Activated CD4-positive, alpha-beta memory T cell treated with anti-CD3 and anti-CD28 coated beads for 36 hours (primary cell): Measurements from ENCODE around the gene DHDDS. TPM values are rescaled to one million over a fixed set of nuclear protein-coding genes. Genes with fewer than 3 reads are reported as not detected.
"Not testable (repeated sequence)": the region's sequence is repeated elsewhere in the genome, so short reads cannot be mapped to it uniquely, and the experiment has no call there.

Source experiments
- CTCF ChIA-PET: fragments of 350-600 bp; sonication (Branson Sonifier 250); formaldehyde crosslinking; loops from one replicate; lab custom pipeline; 2021; ENCODE audit warnings: antibody characterized with exemption, inconsistent platforms; lab: Charles Lee
- POLR2A ChIA-PET: fragments of 350-600 bp; sonication (Branson Sonifier 250); formaldehyde crosslinking; loops from one replicate; lab custom pipeline; 2021; ENCODE audit warnings: antibody characterized with exemption; lab: Charles Lee
- DNase-seq: peaks from one replicate; pipeline ENCODE4 v3.0.0-alpha.2; 2020
- H3K27ac Mint-ChIP-seq: one replicate; pipeline ENCODE4 v1.8.0; 2021; ENCODE audit warnings: mixed read lengths
- H3K27me3 Mint-ChIP-seq: one replicate; pipeline ENCODE4 v1.8.0; 2021; ENCODE audit warnings: mixed read lengths
- H3K36me3 Mint-ChIP-seq: one replicate; pipeline ENCODE4 v1.8.0; 2021; ENCODE audit warnings: mixed read lengths
- H3K4me1 Mint-ChIP-seq: one replicate; pipeline ENCODE4 v1.8.0; 2021; ENCODE audit warnings: low read depth, mixed read lengths
- H3K4me3 Mint-ChIP-seq: one replicate; pipeline ENCODE4 v1.8.0; 2021; ENCODE audit warnings: mild to moderate bottlenecking, mixed read lengths
- H3K9me3 Mint-ChIP-seq: one replicate; pipeline ENCODE4 v1.8.0; 2021; ENCODE audit warnings: mixed read lengths
- intact Hi-C: fragments of 100-400 bp; cut with micrococcal nuclease; formaldehyde crosslinking; loops from one replicate; pipeline ENCODE4 v1.15.1; 2023
- total RNA-seq, 2 experiments: library from RNA; stranded (reverse); gene quantifications; one replicate each; pipeline ENCODE4 v1.2.3, GENCODE V29; 2021

The DHDDS gene
- total RNA-seq, 2 experiments from 2014 or later: 41.9 to 45.5 TPM

GRCh38 chr1:26478988-26479387 lies 46.9 kb downstream of the DHDDS start:
- POLR2A ChIA-PET: no interaction called here
- no peaks in the 10 kb centered on the region for H3K27me3 Mint-ChIP-seq
- no peak for DNase-seq
- H3K4me3 Mint-ChIP-seq: no peak overlapping the region
- peaks cover 34% of the 10 kb centered on the region for H3K36me3 Mint-ChIP-seq
- H3K4me1 Mint-ChIP-seq: peaks cover 36% of the 10 kb centered on the region
- CTCF ChIA-PET: no interaction called here
- intact Hi-C loops: no loop called here
- H3K9me3 Mint-ChIP-seq: no peaks in the 10 kb centered on the region
- H3K27ac Mint-ChIP-seq: peak overlapping the region; percentile 19

GRCh38 chr1:26482921-26483320 lies 50.8 kb downstream of the DHDDS start:
- intact Hi-C loops: no loop called here
- Mint-ChIP-seq H3K27me3 (no peaks in the 10 kb centered on the region), H3K36me3 (peaks cover 2% of the 10 kb centered on the region), H3K9me3 (no peaks in the 10 kb centered on the region), H3K27ac (peak overlapping the region; percentile 28), H3K4me1 (peaks cover 11% of the 10 kb centered on the region), H3K4me3 (no peak overlapping the region)
- ChIA-PET CTCF (interaction anchor here (0.9 to 1.3 kb wide), 2 partner anchors 13 to 17 kb away, joined by 4 read pairs; no protein-coding TSS in a partner anchor), POLR2A (no interaction called here)
- DNase-seq: no peak

GRCh38 chr1:26483980-26484379 lies 51.9 kb downstream of the DHDDS start:
- Mint-ChIP-seq H3K4me1 (peaks cover 11% of the 10 kb centered on the region), H3K27ac (no peak overlapping the region), H3K4me3 (no peak overlapping the region), H3K27me3 (no peaks in the 10 kb centered on the region), H3K9me3 (no peaks in the 10 kb centered on the region), H3K36me3 (no peaks in the 10 kb centered on the region)
- no peak for DNase-seq
- intact Hi-C loops: no loop called here
- CTCF ChIA-PET: interaction anchor here (0.9 to 1.3 kb wide), 2 partner anchors 14 to 16 kb away, joined by 4 read pairs; no protein-coding TSS in a partner anchor
- POLR2A ChIA-PET: no interaction called here

GRCh38 chr1:26490155-26490554 lies 58.0 kb downstream of the DHDDS start:
- H3K27ac Mint-ChIP-seq: no peak overlapping the region
- no peaks in the 10 kb centered on the region for H3K27me3 Mint-ChIP-seq
- no peak overlapping the region for H3K4me3 Mint-ChIP-seq
- H3K4me1 Mint-ChIP-seq: no peaks in the 10 kb centered on the region
- H3K9me3 Mint-ChIP-seq: no peaks in the 10 kb centered on the region
- intact Hi-C loops: no loop called here
- ChIA-PET POLR2A (interaction anchor here (2.6 kb wide), 1 partner anchor 10 kb away, joined by 9 read pairs; no protein-coding TSS in a partner anchor), CTCF (interaction anchor here (1.4 to 3.1 kb wide), 2 partner anchors 10 to 49 kb away, joined by 3 to 13 read pairs; no protein-coding TSS in a partner anchor)
- DNase-seq: no peak
- no peaks in the 10 kb centered on the region for H3K36me3 Mint-ChIP-seq

GRCh38 chr1:26493267-26493666 lies 61.1 kb downstream of the DHDDS start:
- Mint-ChIP-seq H3K36me3 (no peaks in the 10 kb centered on the region), H3K27me3 (no peaks in the 10 kb centered on the region), H3K4me1 (no peaks in the 10 kb centered on the region), H3K9me3 (no peaks in the 10 kb centered on the region), H3K27ac (no peak overlapping the region), H3K4me3 (no peak overlapping the region)
- intact Hi-C loops: no loop called here
- DNase-seq: no peak
- ChIA-PET POLR2A (no interaction called here), CTCF (no interaction called here)

GRCh38 chr1:26493938-26494337 lies 61.8 kb downstream of the DHDDS start:
- CTCF ChIA-PET: no interaction called here
- H3K4me1 Mint-ChIP-seq: peaks cover 2% of the 10 kb centered on the region
- no peak overlapping the region for H3K4me3 Mint-ChIP-seq
- intact Hi-C loops: no loop called here
- H3K9me3 Mint-ChIP-seq: no peaks in the 10 kb centered on the region
- H3K27me3 Mint-ChIP-seq: no peaks in the 10 kb centered on the region
- POLR2A ChIA-PET: no interaction called here
- H3K36me3 Mint-ChIP-seq: no peaks in the 10 kb centered on the region
- no peak for DNase-seq
- no peak overlapping the region for H3K27ac Mint-ChIP-seq

GRCh38 chr1:26496861-26497260 lies 64.7 kb downstream of the DHDDS start:
- H3K36me3 Mint-ChIP-seq: no peaks in the 10 kb centered on the region
- no peak for DNase-seq
- POLR2A ChIA-PET: no interaction called here
- no peak overlapping the region for H3K27ac Mint-ChIP-seq
- H3K27me3 Mint-ChIP-seq: no peaks in the 10 kb centered on the region
- CTCF ChIA-PET: interaction anchor here (0.9 to 1.5 kb wide), 2 partner anchors 22 to 42 kb away, joined by 3 read pairs; no protein-coding TSS in a partner anchor
- no peaks in the 10 kb centered on the region for H3K9me3 Mint-ChIP-seq
- peaks cover 6% of the 10 kb centered on the region for H3K4me1 Mint-ChIP-seq
- intact Hi-C loops: no loop called here
- H3K4me3 Mint-ChIP-seq: no peak overlapping the region

GRCh38 chr1:26498894-26499293 lies 66.8 kb downstream of the DHDDS start:
- intact Hi-C loops: no loop called here
- H3K27me3 Mint-ChIP-seq: no peaks in the 10 kb centered on the region
- DNase-seq: no peak
- peaks cover 8% of the 10 kb centered on the region for H3K4me1 Mint-ChIP-seq
- H3K4me3 Mint-ChIP-seq: no peak overlapping the region
- POLR2A ChIA-PET: interaction anchor here (1.9 kb wide), 1 partner anchor 31 kb away, joined by 5 read pairs; the partner anchor contains the start of gene RPS6KA1
- no peaks in the 10 kb centered on the region for H3K36me3 Mint-ChIP-seq
- CTCF ChIA-PET: interaction anchor here (1.8 to 4.8 kb wide), 3 partner anchors 29 to 56 kb away, joined by 4 to 81 read pairs (median 11); no protein-coding TSS in a partner anchor
- no peaks in the 10 kb centered on the region for H3K9me3 Mint-ChIP-seq
- H3K27ac Mint-ChIP-seq: no peak overlapping the region

GRCh38 chr1:26500488-26501175 lies 68.5 kb downstream of the DHDDS start:
- ChIA-PET CTCF (interaction anchor here (0.6 to 4.8 kb wide), 38 partner anchors 11 to 378 kb away, joined by 3 to 81 read pairs (median 5); partner anchors contain the start of genes DHDDS, PIGV and RPS6KA1), POLR2A (interaction anchor here (0.6 to 2.4 kb wide), 19 partner anchors 11 to 388 kb away, joined by 3 to 23 read pairs (median 5); partner anchors contain the start of genes CEP85, DHDDS, HMGN2 and PIGV)
- intact Hi-C loops: loop anchor here (1.0 to 2.0 kb wide), 5 partner anchors 28 to 290 kb away; partner anchors contain the start of genes HMGN2 and RPS6KA1
- Mint-ChIP-seq H3K9me3 (no peaks in the 10 kb centered on the region), H3K36me3 (no peaks in the 10 kb centered on the region), H3K27me3 (no peaks in the 10 kb centered on the region), H3K27ac (peak overlapping the region; percentile 93), H3K4me1 (peaks cover 8% of the 10 kb centered on the region), H3K4me3 (peak overlapping the region; percentile 88)
- peak; percentile 93 for DNase-seq

- CTCF ChIA-PET: interaction anchor here (1.1 kb wide), 1 partner anchor 181 kb away, joined by 3 read pairs; no protein-coding TSS in a partner anchor
- H3K4me3 Mint-ChIP-seq, POLR2A ChIA-PET, H3K9me3 Mint-ChIP-seq, H3K27me3 Mint-ChIP-seq, H3K36me3 Mint-ChIP-seq, intact Hi-C loops, H3K27ac Mint-ChIP-seq, DNase-seq, H3K4me1 Mint-ChIP-seq: not testable (repeated sequence)
Measured at GRCh38 chr1:26510711-26511110, 78.6 kb downstream of the DHDDS start.

GRCh38 chr1:26515836-26516235 lies 83.7 kb downstream of the DHDDS start:
- DNase-seq, H3K9me3 Mint-ChIP-seq, H3K36me3 Mint-ChIP-seq, CTCF ChIA-PET, intact Hi-C loops, H3K27ac Mint-ChIP-seq, POLR2A ChIA-PET, H3K4me1 Mint-ChIP-seq, H3K4me3 Mint-ChIP-seq, H3K27me3 Mint-ChIP-seq: not testable (repeated sequence)

- no peak overlapping the region for H3K4me3 Mint-ChIP-seq
- no peaks in the 10 kb centered on the region for H3K27me3 Mint-ChIP-seq
- no peak overlapping the region for H3K27ac Mint-ChIP-seq
- intact Hi-C loops: no loop called here
- no peaks in the 10 kb centered on the region for H3K36me3 Mint-ChIP-seq
- no peaks in the 10 kb centered on the region for H3K9me3 Mint-ChIP-seq
- ChIA-PET POLR2A (interaction anchor here (0.6 kb wide), 2 partner anchors 28 to 47 kb away, joined by 3 read pairs; no protein-coding TSS in a partner anchor), CTCF (interaction anchor here (0.6 to 1.5 kb wide), 3 partner anchors 13 to 82 kb away, joined by 3 to 5 read pairs (median 3); no protein-coding TSS in a partner anchor)
- DNase-seq: no peak
- H3K4me1 Mint-ChIP-seq: no peaks in the 10 kb centered on the region
Measured at GRCh38 chr1:26516987-26517765, 85.1 kb downstream of the DHDDS start.
